HTR-8/SVneo (cell line): ENCODE measurements around the gene UGCG.

Source experiments
- DNase-seq: peaks from one replicate; pipeline ENCODE4 v3.0.0; 2011; ENCODE audit warnings: low spot score, mixed read lengths; ENCODE audit not compliant: insufficient read length
- FAIRE-seq: peaks from 2 replicates; lab custom pipeline; 2011; peaks lifted over from hg19 to GRCh38; lab: Jason Lieb, UNC

The UGCG gene

DNA sequence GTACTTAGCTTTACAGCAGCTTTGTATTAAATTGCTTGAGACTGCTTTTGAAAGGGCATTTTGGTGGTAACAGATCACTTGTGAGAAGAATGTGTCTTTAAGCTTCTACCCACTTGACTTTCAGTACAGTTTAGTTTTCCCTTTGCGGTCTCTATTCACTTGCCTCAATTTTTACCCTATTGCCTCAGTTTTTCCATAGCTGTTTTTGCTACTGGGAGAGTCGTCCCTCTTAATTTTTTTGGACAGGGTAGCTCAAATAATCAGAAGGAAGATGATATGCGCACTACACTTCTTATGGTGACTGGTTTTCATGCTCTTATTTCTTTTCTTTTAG lies 18.8 kb downstream of the UGCG start:
- DNase-seq = no peak
- no peak for FAIRE-seq

DNA sequence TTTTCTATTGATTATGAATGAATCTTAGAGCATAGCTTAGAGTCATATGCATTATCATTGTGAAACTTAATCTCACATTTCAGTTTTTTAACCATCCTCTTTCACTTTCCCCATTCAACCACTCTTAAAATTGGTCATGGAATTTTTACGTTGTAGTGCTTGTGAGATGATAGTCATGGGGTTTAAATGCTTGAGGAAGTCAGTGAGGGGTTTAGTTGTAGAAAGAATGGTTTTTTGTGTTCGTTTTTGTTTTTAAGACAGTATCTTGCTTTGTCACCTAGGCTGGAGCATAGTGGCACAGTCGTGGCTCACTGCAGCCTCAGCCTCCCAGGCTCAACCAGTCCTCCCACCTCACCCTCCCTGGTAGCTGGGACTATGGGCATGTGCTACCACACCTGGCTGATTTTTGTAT lies 19.6 kb downstream of the UGCG start:
- DNase-seq (no peak), FAIRE-seq (no peak)

DNA sequence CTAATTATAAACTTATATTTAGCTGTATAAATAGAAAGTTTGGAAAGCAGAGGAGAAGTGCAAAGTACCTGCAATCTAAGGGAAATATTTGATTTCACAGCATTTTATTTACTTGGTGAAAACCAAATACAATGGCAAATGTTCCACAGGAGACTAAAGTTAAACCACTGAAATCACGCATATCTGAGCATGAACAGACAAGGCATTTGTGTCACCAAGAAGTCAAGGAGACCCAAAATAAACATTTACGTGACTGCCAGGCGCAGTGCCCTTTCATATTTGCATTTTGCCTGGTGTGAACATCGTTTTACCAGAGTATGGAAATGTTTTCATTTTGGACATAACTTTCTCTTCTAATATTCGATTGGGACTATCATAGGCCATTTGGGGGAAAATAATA lies 20.6 kb downstream of the UGCG start:
- FAIRE-seq = no peak
- DNase-seq = no peak

DNA sequence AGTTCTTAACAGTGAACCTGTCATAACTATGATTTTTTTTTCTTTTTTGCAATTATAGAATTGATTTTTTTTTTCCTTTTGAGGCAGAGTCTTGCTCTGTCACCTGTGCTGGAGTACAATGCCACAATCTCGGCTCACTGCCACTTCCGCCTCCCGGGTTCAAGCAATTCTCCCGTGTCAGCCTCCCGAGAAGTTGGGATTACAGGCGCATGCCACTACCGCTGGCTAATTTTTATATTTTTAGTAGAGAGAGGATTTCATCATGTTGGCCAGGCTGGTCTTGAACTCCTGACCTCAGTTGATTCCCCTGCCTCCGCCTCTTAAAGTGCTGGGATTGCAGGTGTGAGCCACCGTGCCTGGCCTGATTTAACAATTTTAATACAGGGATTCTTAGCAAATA lies 21.4 kb downstream of the UGCG start:
- FAIRE-seq (no peak), DNase-seq (no peak)

DNA sequence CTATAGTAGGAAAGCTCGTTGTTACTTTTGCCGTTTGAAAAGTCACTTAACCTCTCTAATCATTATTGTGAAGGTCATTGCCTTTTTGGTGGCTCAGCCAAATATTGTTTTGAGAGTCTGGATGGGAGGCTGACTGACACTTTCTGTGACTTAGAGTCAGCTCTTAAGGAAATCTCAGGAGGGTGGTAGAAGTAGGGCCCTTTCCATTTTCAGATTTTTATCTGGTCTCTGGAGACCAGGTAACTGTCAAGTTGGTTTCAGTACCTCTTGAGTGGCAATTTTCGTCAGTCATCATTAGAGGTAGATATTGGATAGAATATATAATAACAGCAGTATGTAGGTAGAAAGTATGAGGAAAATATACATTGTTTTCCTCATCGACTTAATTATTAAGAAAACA lies 23.3 kb downstream of the UGCG start:
- DNase-seq = no peak
- no peak for FAIRE-seq

DNA sequence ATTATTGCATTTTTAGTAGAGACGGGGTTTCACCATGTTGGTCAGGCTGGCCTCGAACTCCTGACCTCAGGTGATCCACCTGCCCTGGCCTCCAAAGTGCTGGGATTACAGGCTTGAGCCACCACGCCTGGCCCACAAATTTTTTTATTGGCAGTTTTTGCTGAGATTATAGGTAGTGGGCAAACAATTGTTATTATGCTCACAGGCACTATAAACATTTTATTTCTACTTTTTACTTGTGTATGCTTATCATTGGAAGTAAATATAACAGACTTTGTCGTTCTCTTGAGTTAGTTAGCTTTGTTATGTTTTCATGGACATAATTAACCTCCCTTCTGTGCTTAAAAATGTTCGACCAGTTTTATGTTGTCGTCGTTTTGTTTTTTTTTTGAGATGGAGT lies 23.9 kb downstream of the UGCG start:
- FAIRE-seq (no peak), DNase-seq (no peak)

DNA sequence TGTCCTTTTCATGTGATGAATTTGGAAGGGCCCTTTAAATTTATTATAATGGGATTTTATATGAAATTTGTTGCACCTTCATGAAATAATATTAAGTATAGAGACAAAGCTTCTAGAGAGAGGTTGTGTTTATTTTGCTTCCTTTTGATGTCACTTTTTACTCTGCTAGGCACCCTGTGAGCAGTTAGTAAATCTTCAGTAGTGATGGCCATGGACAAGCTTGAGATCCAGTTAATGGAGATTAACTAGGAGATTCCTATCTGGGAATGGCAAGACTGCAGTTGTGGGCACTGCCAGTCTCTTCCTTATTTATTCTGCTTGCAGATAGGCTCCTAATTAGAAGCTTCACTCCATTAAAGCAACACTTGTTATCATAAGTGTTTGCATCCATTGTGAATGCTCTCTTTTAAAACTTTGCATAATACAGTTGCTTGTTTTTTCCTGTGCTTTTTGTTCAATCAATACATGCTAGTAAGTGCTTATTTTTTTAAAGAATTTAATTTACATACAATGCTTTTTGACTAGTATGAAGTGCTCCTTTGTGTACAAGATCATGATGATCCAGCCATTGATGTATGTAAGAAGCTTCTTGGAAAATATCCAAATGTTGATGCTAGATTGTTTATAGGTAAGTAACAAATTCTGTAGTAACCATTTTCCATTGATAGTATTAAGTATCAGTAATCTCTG lies 25.9 kb downstream of the UGCG start:
- DNase-seq (no peak), FAIRE-seq (no peak)

DNA sequence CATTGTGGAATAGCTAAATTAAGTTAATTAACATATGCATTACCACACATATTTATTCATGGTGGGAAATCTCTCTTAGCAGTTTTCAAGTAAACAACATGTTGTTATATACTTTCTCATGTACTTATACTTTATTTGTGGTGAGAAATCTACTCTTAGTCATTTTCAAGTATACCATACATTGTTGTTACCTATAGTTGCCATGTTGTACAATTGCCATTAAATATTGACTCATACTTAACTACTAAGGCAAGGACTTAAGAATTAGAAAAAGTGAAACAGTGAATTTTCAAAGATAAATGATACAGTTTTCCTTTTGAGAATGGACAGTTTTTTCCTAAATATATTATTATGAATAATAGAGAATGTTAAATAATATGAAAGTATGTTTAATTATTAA lies 27.7 kb downstream of the UGCG start:
- no peak for DNase-seq
- no peak for FAIRE-seq

DNA sequence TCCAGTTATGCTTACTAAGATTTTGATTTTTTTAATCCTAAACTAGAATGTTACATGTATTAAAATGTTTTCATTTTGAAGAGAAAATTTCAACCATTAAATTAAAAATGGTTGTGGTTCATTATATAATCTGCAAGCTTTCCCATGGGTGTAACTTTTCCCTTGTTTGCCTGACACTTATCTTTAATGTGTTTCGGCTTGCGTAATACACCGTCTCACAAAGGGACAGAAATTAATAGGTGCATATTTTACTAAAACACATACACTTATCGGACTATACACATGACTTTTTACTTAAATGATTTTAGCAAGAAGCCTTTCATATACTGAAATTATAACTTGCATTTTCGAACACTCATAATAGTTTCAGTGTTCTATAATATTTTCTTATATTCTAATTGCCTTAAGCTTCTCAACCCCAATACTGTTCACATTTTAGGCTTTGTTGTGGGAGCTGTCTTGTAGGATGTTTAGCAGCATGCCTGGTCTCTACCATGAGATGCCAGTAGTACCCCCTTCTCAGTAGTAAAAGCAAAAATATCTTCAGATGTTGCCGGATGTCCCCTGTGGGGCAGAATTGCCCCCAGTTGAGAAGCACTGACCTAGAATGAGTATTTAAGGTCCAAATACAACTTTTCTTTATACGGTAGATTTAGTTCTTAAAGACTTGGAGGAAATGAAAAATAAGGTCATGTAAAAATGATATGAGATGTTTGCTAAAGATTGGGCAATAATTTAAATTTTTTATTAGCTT lies 28.6 kb downstream of the UGCG start:
- DNase-seq (no peak), FAIRE-seq (no peak)

DNA sequence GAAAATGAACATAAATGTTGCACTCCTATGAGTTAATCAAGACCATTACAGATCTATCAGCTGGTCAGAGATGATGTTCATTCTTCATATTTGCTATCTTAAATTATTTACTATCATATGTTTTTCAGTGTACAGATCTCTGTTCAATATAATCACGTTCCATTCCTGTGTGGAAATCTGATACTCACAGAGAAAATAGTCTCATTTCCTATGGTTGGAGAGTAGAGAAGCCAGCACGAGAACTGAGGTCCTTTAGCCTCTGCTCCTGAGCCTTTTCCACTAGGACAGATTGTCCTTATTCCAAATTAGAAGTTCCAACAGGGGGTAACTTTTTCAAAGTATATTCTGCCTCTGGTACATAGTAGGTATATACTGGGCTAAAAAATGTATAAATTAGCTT lies 29.2 kb downstream of the UGCG start:
- no peak for FAIRE-seq
- no peak for DNase-seq

DNA sequence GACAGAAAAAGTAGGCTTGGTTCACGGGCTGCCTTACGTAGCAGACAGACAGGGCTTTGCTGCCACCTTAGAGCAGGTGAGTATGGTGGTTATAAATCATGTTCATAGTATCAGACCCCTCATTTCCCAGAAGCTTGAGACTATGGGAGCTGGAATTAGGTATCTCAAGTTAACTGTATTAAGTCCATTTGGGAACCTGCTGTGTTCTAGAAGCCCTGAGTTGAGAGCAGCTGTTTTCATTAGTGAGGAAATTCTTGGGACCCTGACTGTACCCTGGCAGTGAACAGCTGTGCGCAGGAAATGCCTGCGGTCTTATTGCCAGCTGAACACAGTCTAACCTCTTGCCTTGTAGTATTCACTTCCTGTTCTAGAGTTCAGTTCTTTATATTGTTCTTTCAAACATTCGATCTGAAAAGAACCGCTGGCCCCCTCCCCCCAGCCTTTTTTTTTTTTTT lies 29.8 kb downstream of the UGCG start:
- peak; percentile 25 for DNase-seq

DNA sequence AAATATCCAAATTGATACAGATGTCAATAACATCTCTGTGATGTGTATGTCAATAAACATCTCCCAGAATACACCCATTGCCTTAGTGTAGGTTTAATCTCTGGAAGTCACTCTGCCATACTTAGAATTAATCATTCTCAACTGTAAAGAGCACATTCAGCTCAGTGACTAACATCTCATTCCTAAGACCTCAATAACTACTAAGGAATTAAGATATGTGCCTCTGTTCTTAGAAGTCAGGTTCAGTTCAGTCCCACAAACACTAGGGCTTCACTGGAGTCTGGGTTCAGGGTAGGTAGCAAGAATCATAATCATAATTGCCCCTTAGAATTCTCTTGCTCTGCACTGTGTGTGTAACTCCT lies 31.7 kb downstream of the UGCG start:
- no peak for DNase-seq
- FAIRE-seq = no peak

More for the DNA sequence above, 29.8 kb downstream of the UGCG start:
- FAIRE-seq = no peak

DNA sequence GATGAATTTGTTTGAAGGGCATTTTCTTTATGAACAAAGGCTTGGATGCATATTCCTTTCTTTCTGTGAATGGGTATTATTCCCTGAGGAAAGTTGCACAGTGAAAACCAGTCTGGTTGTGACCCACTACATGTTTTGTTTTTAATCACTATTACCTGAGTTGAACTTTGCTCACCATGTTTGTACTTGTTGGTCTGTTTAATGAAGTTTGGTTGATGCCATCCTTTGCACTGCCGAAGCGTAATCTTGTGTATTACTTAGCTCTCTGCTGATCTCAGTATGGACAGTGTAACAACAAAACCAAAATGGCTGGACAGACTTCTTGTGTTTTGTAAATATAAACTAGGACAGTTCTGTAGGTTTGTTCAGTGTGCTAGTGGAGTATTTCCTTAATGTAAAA lies 38.1 kb downstream of the UGCG start:
- FAIRE-seq = no peak
- DNase-seq = no peak

DNA sequence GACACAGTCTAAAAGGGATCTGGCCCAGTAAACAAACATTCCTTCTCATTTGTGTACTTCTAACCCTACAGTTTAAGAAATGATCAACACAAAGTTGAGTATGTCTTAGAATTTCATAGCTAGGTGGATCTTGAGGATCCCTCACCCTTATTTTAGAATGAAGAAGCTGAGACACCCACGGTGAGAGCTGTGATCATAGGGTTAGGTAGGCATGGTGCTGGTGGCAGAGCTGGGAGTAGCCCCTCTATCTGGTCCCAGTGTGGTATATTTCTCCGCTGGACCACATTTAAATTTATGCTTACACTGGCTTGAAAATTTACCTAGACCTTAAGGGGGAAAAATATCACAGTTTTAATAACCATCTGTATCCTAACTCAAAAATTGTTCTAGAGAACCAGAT lies 39.8 kb downstream of the UGCG start:
- DNase-seq (no peak), FAIRE-seq (no peak)

DNA sequence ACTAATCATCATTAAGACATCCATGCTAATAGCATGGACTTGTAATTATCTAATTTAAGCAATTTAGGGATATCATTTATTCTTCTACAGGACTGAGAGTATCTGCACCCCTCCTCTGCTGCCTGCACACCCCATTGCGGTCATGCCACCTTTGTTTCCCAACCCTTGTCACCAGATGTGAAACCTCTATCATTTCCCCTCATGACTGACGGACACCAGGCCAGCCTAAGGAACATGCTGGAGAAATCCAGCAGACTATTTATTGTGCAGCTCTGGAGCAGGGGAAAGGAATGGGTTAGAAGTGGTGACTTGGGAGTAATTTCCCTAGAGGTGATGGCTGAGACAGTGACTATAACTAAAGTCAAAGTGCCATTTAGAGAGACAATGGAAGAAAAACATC lies 40.7 kb downstream of the UGCG start:
- no peak for FAIRE-seq
- no peak for DNase-seq

DNA sequence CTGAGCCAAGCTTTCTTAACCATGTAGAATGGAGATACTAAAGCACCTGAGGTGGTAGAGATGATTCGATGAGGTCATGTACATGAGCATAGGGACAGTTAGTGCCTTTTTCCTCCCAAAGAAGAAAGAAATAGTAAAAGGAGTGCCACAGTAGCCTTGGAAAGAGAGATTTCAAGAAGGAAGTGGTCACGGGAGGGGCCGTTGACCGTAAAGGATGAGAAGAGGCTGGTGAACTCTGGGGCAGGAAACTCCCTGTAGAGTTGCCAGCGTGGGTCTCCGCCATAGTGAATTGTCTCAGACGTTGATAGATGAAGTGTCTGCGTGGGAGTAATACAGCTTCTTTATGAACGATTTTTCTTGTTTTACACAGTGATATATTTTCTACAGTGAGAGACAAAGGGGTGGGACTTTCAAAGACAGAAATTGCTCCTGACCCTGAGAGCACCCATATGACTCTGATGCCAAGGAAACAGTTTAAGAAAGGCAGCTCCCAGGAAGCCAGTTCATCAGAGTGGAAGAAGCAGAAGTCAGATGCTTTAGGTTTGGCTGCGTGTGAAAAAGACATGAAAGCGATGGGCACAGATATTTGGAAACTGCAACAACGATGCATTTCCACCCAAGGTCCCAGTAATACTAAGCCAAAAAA lies 41.3 kb downstream of the UGCG start:
- DNase-seq = no peak
- no peak for FAIRE-seq

DNA sequence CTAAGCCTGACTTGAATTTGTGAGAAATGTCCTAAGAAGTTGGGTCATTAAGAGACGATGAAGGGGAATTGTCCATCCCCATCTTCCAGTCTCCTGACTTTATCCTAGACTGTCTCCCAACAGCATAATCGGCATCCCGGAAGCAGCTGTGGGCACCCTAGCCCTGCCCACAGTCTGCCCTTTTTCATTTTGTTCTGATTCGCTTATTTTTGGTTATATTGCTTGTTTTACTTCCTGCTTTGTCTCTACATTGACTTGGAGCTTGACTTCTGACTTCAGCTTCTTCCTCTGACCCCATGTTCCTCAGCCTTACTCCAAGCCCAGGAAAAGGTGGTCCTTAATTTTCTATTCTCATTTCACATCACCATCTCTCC lies 41.8 kb downstream of the UGCG start:
- DNase-seq = no peak
- FAIRE-seq = no peak

DNA sequence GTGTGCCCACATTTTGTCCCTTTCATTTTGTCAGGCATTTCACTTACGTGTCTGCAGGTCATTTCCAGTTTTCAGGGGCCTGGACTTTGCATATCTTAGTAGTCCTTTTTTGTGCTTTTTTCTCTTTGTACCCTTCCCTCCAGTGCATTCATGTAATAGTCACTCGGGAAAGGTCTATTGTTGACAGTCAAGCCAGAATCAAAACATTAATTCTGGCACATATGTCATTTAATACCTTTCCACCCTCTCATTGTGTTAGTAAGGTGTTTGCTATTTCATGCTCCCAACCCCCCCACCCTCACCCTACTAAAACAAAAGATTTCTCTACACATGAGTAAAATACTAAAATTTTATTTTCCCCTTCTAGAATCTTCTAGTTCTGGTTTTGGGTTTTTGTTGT lies 42.7 kb downstream of the UGCG start:
- FAIRE-seq (no peak), DNase-seq (no peak)

DNA sequence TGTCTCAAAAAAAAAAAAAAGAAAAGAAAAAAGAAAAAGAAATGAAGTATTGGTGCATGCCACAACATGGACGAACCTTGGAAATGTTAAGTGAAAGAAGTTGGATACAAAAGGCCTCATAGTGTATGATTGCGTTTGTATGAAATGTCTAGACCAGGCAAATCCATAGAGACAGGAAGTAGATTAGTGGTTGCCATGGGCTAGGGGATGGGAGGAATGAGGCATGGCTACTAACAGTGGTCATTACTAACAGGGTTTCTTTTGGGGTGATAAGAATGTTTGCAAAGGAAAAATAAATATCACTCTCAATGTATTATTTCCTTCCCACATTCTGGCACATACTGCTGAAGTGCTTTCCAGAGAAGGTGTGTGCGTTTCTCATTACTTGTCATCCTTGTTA lies 44.1 kb downstream of the UGCG start:
- DNase-seq (no peak), FAIRE-seq (no peak)

DNA sequence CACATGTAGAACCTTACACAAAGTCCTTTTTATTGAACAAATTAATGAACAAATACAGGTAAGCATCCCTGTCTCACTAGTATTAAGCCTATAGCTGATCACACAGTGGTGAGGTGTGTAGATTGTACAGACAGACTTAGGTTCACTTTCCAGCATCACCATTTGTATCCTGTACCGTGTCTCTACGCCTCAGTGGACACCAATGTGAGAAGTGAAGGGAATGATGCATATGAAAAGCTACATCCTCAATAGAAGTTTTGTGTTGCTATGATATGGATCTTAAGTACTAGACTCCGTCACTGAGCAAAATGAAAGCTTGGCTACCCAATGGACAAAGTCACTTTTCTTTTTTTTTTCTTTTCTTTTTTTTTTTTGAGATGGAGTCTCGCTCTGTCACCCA lies 46.6 kb downstream of the UGCG start:
- DNase-seq (no peak), FAIRE-seq (peak; percentile 16)

DNA sequence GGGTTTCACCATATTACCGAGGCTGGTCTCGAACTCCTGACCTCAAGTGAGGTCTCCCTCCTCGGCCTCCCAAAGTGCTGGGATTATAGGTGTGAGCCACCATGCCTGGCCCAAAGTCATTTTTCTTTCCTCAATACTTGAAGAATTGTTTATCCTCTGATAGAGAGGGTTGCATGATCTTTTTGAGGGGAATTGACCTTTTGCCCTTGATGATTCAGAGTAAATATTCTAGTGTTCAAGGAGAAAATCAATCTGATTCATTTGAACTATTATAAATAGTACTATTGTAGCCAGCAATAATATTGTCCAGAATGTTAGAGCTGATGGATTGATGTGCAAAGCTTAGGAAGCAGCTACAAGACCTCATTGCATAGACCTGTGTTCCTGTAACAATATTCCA lies 47.1 kb downstream of the UGCG start:
- DNase-seq = no peak
- no peak for FAIRE-seq
